Measurements from ENCODE around the gene S100A14. TPM values are rescaled to one million over a fixed set of nuclear protein-coding genes. Genes with fewer than 3 reads are reported as not detected.

S100A14 gene
- total and polyA plus RNA-seq, 9 of the 15 experiments (the other 6 are each of a cell fraction or from before 2014, with no cell fraction given): 0.10 to 0.64 (median 0.24) TPM; not detected in 3

DNA sequence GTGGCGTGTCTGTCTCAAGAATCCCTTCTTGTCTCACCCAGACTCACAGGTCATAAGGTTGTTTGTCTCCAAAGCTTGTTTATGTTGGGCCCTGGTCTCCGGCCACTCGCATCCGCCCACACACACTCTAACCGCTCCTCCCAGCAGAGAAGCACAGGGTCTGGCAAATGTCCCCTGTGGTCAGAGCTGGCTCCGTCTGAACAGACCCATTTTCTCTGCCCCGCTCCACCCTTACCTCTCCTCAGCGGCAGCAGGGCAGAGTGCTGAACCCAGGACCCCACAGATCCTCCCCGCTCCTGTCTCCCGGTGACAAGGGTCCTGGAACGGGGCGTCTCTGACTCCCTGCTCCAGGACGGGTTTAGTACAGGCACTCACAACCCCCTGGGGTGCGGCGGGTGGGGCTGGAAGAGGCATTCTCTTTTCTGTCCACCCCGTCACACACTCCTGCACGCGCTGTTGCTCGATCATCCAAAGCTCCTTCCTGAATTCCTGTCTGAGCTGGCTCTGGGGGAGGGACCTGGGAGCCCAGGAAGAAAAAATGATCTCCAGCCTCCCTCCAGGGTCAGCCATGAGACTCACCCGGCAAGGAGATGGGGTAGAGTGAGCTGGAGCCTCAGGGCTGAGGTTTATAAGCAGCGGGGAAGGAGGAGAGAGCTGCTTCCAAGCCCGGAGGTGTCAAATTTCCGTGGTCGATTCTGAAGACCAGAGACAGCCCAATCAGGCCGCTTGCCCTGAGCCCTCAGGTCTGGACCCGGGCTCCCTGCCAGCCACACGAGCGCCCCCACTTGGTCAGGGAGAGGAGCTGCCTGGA lies 11.0 kb upstream of the S100A14 start, which contains the start of gene S100A13 (continued):
- TF ChIP-seq ATF3 (IDR thresholded peaks at IDR 0.05) (no peak; the same call in 1 of the 2 replicates), ATF3 (CRISPR knock-in tag; conservative IDR thresholded peaks at IDR 0.05) (peak; percentile 56; the same call in 1 of the 2 replicates), ZNF232 (CRISPR knock-in tag; IDR thresholded peaks at IDR 0.05) (no peak), GTF2E2 (tag; IDR thresholded peaks at IDR 0.05) (peak; percentile 93), HDAC8 (tag; IDR thresholded peaks at IDR 0.05) (no peak), HDAC2 (IDR thresholded peaks at IDR 0.05) (peak; percentile 42; the same call in 1 of the 2 replicates), MTA3 (IDR thresholded peaks at IDR 0.05; ENCODE audit: borderline replicate concordance) (peak; percentile 78; the same call in 1 of the 2 replicates), NCOR1 (IDR thresholded peaks at IDR 0.05) (peak; percentile 51), HNRNPLL (IDR thresholded peaks at IDR 0.05; ENCODE audit: low read depth, low read length, poor library complexity, severe bottlenecking) (peak; percentile 19), SP1 (CRISPR knock-in tag; IDR thresholded peaks at IDR 0.05) (peak; percentile 83), BRF1 (IDR thresholded peaks at IDR 0.05; ENCODE audit: borderline replicate concordance, extremely low read depth, insufficient read length) (no peak)
- TF ChIP-seq, protein P1, sequence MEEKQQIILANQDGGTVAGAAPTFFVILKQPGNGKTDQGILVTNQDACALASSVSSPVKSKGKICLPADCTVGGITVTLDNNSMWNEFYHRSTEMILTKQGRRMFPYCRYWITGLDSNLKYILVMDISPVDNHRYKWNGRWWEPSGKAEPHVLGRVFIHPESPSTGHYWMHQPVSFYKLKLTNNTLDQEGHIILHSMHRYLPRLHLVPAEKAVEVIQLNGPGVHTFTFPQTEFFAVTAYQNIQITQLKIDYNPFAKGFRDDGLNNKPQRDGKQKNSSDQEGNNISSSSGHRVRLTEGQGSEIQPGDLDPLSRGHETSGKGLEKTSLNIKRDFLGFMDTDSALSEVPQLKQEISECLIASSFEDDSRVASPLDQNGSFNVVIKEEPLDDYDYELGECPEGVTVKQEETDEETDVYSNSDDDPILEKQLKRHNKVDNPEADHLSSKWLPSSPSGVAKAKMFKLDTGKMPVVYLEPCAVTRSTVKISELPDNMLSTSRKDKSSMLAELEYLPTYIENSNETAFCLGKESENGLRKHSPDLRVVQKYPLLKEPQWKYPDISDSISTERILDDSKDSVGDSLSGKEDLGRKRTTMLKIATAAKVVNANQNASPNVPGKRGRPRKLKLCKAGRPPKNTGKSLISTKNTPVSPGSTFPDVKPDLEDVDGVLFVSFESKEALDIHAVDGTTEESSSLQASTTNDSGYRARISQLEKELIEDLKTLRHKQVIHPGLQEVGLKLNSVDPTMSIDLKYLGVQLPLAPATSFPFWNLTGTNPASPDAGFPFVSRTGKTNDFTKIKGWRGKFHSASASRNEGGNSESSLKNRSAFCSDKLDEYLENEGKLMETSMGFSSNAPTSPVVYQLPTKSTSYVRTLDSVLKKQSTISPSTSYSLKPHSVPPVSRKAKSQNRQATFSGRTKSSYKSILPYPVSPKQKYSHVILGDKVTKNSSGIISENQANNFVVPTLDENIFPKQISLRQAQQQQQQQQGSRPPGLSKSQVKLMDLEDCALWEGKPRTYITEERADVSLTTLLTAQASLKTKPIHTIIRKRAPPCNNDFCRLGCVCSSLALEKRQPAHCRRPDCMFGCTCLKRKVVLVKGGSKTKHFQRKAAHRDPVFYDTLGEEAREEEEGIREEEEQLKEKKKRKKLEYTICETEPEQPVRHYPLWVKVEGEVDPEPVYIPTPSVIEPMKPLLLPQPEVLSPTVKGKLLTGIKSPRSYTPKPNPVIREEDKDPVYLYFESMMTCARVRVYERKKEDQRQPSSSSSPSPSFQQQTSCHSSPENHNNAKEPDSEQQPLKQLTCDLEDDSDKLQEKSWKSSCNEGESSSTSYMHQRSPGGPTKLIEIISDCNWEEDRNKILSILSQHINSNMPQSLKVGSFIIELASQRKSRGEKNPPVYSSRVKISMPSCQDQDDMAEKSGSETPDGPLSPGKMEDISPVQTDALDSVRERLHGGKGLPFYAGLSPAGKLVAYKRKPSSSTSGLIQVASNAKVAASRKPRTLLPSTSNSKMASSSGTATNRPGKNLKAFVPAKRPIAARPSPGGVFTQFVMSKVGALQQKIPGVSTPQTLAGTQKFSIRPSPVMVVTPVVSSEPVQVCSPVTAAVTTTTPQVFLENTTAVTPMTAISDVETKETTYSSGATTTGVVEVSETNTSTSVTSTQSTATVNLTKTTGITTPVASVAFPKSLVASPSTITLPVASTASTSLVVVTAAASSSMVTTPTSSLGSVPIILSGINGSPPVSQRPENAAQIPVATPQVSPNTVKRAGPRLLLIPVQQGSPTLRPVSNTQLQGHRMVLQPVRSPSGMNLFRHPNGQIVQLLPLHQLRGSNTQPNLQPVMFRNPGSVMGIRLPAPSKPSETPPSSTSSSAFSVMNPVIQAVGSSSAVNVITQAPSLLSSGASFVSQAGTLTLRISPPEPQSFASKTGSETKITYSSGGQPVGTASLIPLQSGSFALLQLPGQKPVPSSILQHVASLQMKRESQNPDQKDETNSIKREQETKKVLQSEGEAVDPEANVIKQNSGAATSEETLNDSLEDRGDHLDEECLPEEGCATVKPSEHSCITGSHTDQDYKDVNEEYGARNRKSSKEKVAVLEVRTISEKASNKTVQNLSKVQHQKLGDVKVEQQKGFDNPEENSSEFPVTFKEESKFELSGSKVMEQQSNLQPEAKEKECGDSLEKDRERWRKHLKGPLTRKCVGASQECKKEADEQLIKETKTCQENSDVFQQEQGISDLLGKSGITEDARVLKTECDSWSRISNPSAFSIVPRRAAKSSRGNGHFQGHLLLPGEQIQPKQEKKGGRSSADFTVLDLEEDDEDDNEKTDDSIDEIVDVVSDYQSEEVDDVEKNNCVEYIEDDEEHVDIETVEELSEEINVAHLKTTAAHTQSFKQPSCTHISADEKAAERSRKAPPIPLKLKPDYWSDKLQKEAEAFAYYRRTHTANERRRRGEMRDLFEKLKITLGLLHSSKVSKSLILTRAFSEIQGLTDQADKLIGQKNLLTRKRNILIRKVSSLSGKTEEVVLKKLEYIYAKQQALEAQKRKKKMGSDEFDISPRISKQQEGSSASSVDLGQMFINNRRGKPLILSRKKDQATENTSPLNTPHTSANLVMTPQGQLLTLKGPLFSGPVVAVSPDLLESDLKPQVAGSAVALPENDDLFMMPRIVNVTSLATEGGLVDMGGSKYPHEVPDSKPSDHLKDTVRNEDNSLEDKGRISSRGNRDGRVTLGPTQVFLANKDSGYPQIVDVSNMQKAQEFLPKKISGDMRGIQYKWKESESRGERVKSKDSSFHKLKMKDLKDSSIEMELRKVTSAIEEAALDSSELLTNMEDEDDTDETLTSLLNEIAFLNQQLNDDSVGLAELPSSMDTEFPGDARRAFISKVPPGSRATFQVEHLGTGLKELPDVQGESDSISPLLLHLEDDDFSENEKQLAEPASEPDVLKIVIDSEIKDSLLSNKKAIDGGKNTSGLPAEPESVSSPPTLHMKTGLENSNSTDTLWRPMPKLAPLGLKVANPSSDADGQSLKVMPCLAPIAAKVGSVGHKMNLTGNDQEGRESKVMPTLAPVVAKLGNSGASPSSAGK (IDR thresholded peaks at IDR 0.05): peak; percentile 66
- TF ChIP-seq, protein P2, sequence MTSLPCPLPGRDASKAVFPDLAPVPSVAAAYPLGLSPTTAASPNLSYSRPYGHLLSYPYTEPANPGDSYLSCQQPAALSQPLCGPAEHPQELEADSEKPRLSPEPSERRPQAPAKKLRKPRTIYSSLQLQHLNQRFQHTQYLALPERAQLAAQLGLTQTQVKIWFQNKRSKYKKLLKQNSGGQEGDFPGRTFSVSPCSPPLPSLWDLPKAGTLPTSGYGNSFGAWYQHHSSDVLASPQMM (CRISPR knock-in tag; IDR thresholded peaks at IDR 0.05): no peak

Measured in K562 (cell line).